Kasumi-1 (cell line): ENCODE data around the gene ACKR2.
A peak's percentile ranks its signal among the peaks of the same experiment; 100 is the strongest.
"Not testable (repeated sequence)": the region's sequence is repeated elsewhere in the genome, so short reads cannot be mapped to it uniquely, and the experiment has no call there.

Experiments used
- DNase-seq, 2 experiments: peaks; one replicate each; lab custom pipeline; 2025; lab: John Stamatoyannopoulos, UW

The ACKR2 gene

GRCh38 chr3:42801048-42801620 lies 8.1 kb upstream of the ACKR2 start:
- no peak for DNase-seq

- no peak for DNase-seq
Observed at GRCh38 chr3:42801784-42802183, 7.5 kb upstream of the ACKR2 start.

GRCh38 chr3:42802876-42803413 lies 6.3 kb upstream of the ACKR2 start:
- DNase-seq: peak in 1 of 2 experiments; percentile 30

- DNase-seq: peak in 1 of 2 experiments; percentile 66
Observed at GRCh38 chr3:42803414-42804105, 5.7 kb upstream of the ACKR2 start.

- peak; percentile 94 to 97 for DNase-seq
Observed at GRCh38 chr3:42804106-42804830, 5.0 kb upstream of the ACKR2 start, which contains the start of gene HIGD1A. Gene HIGD1A, minus strand, starts transcription at chr3:42804490. Its CDS starts 10,237 bp downstream, at chr3:42794253.

GRCh38 chr3:42804831-42805132 lies 4.5 kb upstream of the ACKR2 start:
- peak in 1 of 2 experiments; percentile 9 for DNase-seq

GRCh38 chr3:42805141-42805821 lies 4.0 kb upstream of the ACKR2 start:
- DNase-seq: no peak

- DNase-seq: no peak
Observed at GRCh38 chr3:42807929-42808328, 1.3 kb upstream of the ACKR2 start.

GRCh38 chr3:42810706-42811105 lies 1.5 kb downstream of the ACKR2 start:
- DNase-seq: not testable (repeated sequence)

- DNase-seq: peak; percentile 52 to 58
Observed at GRCh38 chr3:42811118-42811883, 2.1 kb downstream of the ACKR2 start.

GRCh38 chr3:42814246-42814645 lies 5.0 kb downstream of the ACKR2 start:
- DNase-seq: no peak

- DNase-seq: no peak
Observed at GRCh38 chr3:42814914-42815507, 5.8 kb downstream of the ACKR2 start.

- peak in 1 of 2 experiments; percentile 4 for DNase-seq
Observed at GRCh38 chr3:42815826-42816225, 6.6 kb downstream of the ACKR2 start.

- no peak for DNase-seq
Observed at GRCh38 chr3:42819351-42819965, 10.2 kb downstream of the ACKR2 start.

- no peak for DNase-seq
Observed at GRCh38 chr3:42820746-42821051, 11.5 kb downstream of the ACKR2 start.

GRCh38 chr3:42822828-42823227 lies 13.6 kb downstream of the ACKR2 start:
- no peak for DNase-seq

GRCh38 chr3:42823351-42823750 lies 14.1 kb downstream of the ACKR2 start:
- DNase-seq: no peak

- no peak for DNase-seq
Observed at GRCh38 chr3:42826141-42826540, 16.9 kb downstream of the ACKR2 start.

GRCh38 chr3:42827023-42827422 lies 17.8 kb downstream of the ACKR2 start:
- DNase-seq: no peak

- DNase-seq: no peak
Observed at GRCh38 chr3:42827654-42828053, 18.4 kb downstream of the ACKR2 start.

- DNase-seq: no peak
Observed at GRCh38 chr3:42829083-42829627, 19.9 kb downstream of the ACKR2 start.
